ENCODE results near the gene KIFAP3.

The KIFAP3 gene

DNA sequence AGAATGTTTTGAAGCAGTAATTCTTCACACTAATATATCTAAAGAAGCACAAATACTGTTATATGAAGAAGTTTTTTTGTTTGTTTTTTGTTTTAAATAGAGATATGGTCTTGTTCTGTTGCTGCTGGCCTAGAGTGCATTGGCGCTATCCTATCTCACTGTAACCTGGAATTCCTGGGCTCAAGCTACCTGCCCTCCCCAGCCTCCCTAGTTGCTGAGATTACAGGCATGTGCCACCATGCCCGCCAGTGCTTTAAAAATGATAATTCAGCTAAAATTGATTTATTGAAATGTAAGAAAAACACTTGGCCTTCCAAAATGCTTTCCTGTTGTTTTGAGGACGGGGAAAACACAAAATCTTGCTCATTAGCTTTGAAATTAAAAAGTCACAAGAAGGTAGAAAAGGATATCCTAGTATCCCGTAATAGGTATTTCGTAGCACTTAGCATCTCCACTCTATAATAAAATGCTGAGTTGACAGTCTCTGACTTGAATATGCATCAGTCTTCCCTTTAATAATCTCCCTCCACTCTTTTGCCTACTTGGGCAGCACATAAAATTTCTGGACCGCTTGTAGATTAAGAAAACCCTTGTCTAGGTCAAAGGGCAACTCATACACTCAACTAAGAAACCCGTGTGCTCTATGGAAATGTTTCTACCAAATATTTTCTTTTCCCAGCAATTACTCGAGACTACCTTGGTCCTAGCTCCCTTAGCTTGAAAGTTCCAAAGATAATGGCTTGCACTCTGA is 182.1 kb downstream of the KIFAP3 start:
- peak overlapping the region; percentile 79 for H3K4me3 ChIP-seq (replicated peaks in 1 of 2; ENCODE audit: low read depth in 2 of 2, low read length in 2 of 2)
- no peak for DNase-seq (ENCODE audit: low read depth in 2 of 2)
- TF ChIP-seq, protein P1, sequence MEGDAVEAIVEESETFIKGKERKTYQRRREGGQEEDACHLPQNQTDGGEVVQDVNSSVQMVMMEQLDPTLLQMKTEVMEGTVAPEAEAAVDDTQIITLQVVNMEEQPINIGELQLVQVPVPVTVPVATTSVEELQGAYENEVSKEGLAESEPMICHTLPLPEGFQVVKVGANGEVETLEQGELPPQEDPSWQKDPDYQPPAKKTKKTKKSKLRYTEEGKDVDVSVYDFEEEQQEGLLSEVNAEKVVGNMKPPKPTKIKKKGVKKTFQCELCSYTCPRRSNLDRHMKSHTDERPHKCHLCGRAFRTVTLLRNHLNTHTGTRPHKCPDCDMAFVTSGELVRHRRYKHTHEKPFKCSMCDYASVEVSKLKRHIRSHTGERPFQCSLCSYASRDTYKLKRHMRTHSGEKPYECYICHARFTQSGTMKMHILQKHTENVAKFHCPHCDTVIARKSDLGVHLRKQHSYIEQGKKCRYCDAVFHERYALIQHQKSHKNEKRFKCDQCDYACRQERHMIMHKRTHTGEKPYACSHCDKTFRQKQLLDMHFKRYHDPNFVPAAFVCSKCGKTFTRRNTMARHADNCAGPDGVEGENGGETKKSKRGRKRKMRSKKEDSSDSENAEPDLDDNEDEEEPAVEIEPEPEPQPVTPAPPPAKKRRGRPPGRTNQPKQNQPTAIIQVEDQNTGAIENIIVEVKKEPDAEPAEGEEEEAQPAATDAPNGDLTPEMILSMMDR (IDR thresholded peaks at IDR 0.05; ENCODE audit: low read depth, low read length): no peak

DNA sequence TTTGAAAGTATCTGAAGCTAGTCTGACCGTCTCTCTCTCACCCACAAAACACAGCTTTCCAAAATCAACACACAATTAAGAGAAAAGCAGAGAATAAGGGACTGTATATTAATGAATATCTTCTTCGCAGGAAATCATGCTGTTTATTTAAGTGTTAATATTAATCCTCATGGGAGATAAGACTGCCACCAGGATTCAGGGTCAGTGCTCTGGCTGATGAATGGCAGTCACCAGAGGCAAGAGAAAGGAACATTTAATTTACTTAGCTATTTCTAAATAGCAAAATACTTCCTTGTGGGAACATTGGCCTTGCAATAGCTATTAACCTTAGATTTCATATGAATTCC is 183.0 kb downstream of the KIFAP3 start:
- TF ChIP-seq, protein P1 (IDR thresholded peaks at IDR 0.05; ENCODE audit: low read depth, low read length): no peak
- H3K4me3 ChIP-seq (replicated peaks in 1 of 2; ENCODE audit: low read depth in 2 of 2, low read length in 2 of 2): no peak overlapping the region
- DNase-seq (ENCODE audit: low read depth in 2 of 2): no peak

DNA sequence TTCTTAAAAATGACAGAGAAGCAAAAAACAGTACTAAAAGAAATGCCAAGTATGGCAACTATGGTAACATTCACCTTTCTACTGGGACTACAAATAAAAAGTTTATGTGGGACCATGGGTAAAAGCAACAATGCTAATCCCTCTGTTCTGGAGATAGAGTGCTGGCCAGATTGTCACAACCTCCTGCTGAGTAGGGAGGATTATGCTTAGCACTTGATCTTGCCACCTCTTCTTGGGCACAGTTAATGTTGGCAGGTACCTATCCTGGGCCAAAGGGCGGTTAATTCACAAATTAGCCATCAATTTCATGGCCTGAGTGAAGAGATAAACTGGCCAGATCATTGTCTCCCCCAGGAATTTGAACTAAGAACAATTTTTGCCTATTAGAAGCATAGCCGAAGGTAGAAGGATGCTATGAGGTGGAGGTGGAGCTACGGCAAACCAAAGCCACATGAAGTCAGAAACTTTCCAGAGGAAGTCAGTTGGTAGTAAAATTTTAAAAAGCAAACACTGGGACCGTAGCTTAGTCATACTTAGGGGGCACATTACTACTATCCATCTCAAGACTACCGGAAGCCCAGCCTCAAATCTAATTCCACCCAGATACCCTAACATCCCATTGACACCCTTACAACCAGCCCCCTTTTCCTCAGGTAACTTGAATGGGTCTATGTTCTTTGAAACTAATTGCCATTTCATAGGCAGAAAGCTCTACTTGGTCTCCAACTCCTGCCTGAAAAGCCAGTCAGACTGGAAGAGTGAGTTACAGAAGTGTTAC is 183.5 kb downstream of the KIFAP3 start:
- no peak for DNase-seq (ENCODE audit: low read depth in 2 of 2)
- no peak overlapping the region for H3K4me3 ChIP-seq (replicated peaks in 1 of 2; ENCODE audit: low read depth in 2 of 2, low read length in 2 of 2)
- TF ChIP-seq, protein P1 (IDR thresholded peaks at IDR 0.05; ENCODE audit: low read depth, low read length): no peak

DNA sequence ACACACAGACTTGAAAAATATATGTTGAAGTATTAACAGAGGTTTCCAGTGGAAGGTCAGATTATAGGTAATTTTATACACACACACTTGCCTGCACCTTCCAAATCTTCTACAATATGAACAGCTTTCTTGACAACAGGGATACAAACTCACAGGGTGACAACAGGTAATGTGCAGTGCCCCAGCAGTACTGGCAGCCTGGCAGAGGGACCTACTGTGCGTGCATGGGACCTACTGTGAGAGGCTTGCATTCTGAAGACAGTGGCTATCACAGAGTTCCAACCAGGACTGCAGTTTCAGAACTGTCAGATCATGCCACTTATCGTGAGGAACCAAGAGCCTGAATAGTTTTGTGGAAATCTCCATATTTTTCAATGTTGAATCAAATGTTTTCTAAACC is 184.6 kb downstream of the KIFAP3 start:
- DNase-seq (ENCODE audit: low read depth in 2 of 2): no peak
- TF ChIP-seq, protein P1 (IDR thresholded peaks at IDR 0.05; ENCODE audit: low read depth, low read length): no peak
- H3K4me3 ChIP-seq (replicated peaks in 1 of 2; ENCODE audit: low read depth in 2 of 2, low read length in 2 of 2): no peak overlapping the region

DNA sequence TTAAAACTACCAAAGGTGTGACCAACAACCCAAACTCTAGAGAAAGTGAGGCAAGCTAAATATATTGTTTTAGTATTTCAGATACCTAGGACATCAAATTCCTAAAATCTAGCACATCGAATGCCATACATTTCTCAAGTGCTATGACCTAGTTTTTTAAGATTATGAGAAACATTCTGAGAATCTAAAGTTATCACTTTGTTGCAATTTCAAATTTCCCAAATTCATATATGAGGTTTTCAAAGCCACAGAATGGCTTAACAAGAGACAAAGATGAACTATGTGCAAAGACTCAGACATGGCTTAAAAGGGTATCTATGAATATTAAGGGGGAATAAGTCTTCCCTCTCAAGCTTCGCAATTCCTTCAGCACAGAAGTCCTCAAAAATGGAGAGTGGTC is 187.6 kb downstream of the KIFAP3 start:
- TF ChIP-seq, protein P1 (IDR thresholded peaks at IDR 0.05; ENCODE audit: low read depth, low read length): no peak
- DNase-seq (ENCODE audit: low read depth in 2 of 2): no peak
- no peak overlapping the region for H3K4me3 ChIP-seq (replicated peaks in 1 of 2; ENCODE audit: low read depth in 2 of 2, low read length in 2 of 2)

DNA sequence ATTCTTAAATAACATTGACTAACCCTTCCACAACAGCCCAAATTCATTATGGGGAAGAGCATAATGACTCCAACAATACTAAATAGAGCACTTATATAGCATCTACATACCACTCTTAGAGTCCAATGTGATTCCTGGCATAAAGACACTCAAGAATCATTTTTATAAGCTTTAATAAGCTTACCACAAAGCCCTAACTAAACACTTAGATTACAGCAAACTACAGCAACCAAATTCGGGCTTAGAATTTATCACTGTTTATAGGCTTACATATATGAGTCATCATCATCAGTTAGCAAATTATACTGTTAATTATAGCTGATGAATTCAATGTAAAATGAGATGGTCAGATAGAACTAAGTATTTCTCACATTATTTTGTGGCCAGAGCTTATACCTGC is 188.1 kb downstream of the KIFAP3 start:
- no peak overlapping the region for H3K4me3 ChIP-seq (replicated peaks in 1 of 2; ENCODE audit: low read depth in 2 of 2, low read length in 2 of 2)
- DNase-seq (ENCODE audit: low read depth in 2 of 2): no peak
- TF ChIP-seq, protein P1 (IDR thresholded peaks at IDR 0.05; ENCODE audit: low read depth, low read length): no peak
